NCI-H510A (cell line): ENCODE data around the gene ZFP90.
A peak's percentile ranks its signal among the peaks of the same experiment; 100 is the strongest.
"Not testable (repeated sequence)": the region's sequence is repeated elsewhere in the genome, so short reads cannot be mapped to it uniquely, and the experiment has no call there.

Source experiments
- DNase-seq: peaks from one replicate; lab custom pipeline; 2025; lab: John Stamatoyannopoulos, UW

ZFP90 gene

DNA sequence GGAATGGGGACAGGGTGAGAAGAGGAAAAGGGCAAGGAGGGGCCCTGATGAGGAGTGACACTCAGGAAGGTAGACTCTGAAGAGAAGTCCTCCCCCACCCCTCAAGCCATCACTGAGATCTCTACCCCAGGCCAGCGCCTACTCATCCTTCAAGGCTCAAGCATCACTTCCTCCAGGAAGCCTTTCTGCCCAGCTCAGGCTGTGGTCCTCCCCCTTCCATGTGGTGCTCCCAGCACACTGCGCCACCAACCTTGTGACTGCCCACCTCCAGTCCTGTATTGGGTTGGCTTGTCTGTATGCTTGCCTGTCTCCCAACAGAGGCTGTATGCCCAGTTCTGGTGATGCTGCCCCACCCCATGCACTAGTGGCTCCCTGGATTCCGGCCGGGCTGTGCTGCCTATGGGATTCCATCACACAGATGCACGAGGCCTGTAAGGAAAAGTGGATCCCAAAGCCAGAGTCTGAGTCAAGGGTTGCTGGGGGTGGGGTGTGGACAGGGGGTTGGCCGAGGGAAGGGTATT is 19.8 kb upstream of the ZFP90 start:
- no peak for DNase-seq

DNA sequence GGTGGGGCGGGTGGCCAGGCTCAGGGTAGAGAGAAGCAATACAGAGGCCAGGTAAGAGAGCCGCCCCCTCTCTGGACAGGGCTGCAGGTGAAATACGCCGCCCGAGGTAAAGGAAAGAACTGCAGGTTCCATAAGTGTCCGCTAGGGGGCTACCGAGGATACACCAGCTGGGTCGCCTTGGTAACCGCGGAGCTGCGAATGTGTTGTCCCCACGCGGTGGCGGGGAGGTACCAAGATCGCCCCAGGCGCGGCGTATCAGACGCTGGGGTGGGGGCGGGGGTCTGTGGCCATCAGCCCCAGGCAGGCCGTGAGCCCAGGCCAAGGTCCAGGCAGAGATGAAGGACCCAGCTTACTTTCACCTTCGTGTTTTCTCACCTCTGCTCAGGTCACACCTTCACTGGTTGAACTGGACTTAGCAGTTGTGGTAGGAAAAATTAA is 18.4 kb upstream of the ZFP90 start:
- peak; percentile 89 for DNase-seq

- DNase-seq, result no peak
Observed at GRCh38 chr16:68524069-68524820, 14.8 kb upstream of the ZFP90 start.

GRCh38 chr16:68526143-68526781 is 12.8 kb upstream of the ZFP90 start:
- DNase-seq, result no peak

GRCh38 chr16:68526782-68527145 is 12.3 kb upstream of the ZFP90 start:
- no peak for DNase-seq

GRCh38 chr16:68528233-68528632 is 10.9 kb upstream of the ZFP90 start:
- no peak for DNase-seq

GRCh38 chr16:68528686-68529379 is 10.3 kb upstream of the ZFP90 start:
- DNase-seq, result peak; percentile 55

GRCh38 chr16:68529608-68529930 is 9.5 kb upstream of the ZFP90 start:
- no peak for DNase-seq

- peak; percentile 86 for DNase-seq
Observed at GRCh38 chr16:68529931-68530701, 9.0 kb upstream of the ZFP90 start.

- no peak for DNase-seq
Observed at GRCh38 chr16:68533937-68534336, 5.2 kb upstream of the ZFP90 start.

GRCh38 chr16:68535331-68535730 is 3.8 kb upstream of the ZFP90 start:
- DNase-seq, result no peak

- DNase-seq, result no peak
Observed at GRCh38 chr16:68539711-68540239, 684 bp downstream of the ZFP90 start.

GRCh38 chr16:68548947-68549346 is 9.9 kb downstream of the ZFP90 start:
- DNase-seq, result no peak

- no peak for DNase-seq
Observed at GRCh38 chr16:68553186-68553585, 14.1 kb downstream of the ZFP90 start.

GRCh38 chr16:68560341-68560740 is 21.2 kb downstream of the ZFP90 start:
- not testable (repeated sequence) for DNase-seq

DNA sequence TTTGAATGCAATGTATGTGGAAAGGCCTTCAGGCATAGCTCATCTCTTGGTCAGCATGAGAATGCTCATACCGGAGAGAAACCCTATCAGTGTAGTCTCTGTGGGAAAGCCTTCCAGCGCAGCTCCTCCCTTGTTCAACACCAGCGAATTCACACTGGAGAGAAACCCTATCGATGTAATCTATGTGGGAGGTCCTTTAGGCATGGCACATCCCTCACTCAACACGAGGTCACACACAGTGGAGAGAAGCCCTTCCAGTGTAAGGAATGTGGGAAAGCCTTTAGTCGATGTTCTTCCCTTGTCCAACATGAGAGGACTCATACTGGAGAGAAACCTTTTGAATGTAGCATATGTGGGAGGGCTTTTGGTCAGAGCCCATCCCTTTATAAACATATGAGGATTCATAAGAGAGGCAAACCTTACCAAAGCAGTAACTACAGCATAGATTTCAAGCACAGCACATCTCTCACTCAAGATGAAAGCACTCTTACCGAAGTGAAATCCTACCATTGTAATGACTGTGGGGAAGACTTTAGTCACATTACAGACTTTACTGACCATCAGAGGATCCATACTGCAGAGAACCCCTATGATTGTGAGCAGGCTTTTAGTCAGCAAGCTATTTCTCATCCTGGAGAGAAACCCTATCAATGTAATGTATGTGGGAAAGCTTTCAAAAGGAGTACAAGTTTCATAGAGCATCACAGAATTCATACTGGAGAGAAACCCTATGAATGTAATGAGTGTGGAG is 24.7 kb downstream of the ZFP90 start:
- DNase-seq, result no peak

DNA sequence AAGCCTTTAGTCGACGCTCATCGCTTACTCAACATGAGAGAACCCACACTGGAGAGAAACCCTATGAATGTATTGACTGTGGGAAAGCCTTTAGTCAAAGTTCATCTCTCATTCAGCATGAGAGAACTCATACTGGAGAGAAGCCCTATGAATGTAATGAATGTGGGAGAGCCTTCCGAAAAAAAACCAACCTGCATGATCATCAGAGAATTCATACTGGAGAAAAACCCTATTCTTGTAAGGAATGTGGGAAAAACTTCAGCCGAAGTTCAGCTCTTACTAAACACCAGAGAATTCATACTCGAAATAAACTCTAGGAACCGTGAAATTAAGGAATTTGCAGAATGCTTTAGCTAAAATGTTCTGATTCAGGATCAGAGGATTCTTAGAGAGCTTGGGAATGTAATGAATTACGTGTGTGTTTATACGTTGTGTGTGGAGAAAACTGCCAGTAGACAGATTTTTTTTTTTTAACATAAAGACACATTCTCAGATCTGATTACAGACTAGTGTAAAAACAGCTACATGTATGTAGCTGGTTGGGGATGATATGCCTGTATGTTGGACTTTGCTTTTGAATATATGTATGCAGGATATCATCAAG is 25.4 kb downstream of the ZFP90 start:
- DNase-seq, result no peak

- DNase-seq, result no peak
Observed at GRCh38 chr16:68574479-68574878, 35.4 kb downstream of the ZFP90 start.

- no peak for DNase-seq
Observed at GRCh38 chr16:68575082-68575481, 36.0 kb downstream of the ZFP90 start.

- DNase-seq, result no peak
Observed at GRCh38 chr16:68577352-68577853, 38.3 kb downstream of the ZFP90 start.
